Fibroblast of lung (primary cell): Measurements from ENCODE around the gene ADGRV1.

ENCODE experiments used
- EZH2 ChIP-seq: IDR thresholded peaks from 2 replicates; pipeline ENCODE4 v1.5.1; 2012; ENCODE audit warnings: low read length, control low read depth, mild to moderate bottlenecking; ENCODE audit errors: missing control alignments
- TF ChIP-seq, protein P1 (sequence below), 2 donors: IDR thresholded peaks in 1 of 2; conservative IDR thresholded peaks in 1 of 2; 1 replicate in 1 of 2; 2 replicates in 1 of 2; pipeline ENCODE4 v1.5.1; 2011 to 2012; ENCODE audit warnings: low read length in 2 of 2, control low read depth in 1 of 2, inconsistent platforms in 1 of 2, low read depth in 1 of 2, mild to moderate bottlenecking in 1 of 2

DNA sequence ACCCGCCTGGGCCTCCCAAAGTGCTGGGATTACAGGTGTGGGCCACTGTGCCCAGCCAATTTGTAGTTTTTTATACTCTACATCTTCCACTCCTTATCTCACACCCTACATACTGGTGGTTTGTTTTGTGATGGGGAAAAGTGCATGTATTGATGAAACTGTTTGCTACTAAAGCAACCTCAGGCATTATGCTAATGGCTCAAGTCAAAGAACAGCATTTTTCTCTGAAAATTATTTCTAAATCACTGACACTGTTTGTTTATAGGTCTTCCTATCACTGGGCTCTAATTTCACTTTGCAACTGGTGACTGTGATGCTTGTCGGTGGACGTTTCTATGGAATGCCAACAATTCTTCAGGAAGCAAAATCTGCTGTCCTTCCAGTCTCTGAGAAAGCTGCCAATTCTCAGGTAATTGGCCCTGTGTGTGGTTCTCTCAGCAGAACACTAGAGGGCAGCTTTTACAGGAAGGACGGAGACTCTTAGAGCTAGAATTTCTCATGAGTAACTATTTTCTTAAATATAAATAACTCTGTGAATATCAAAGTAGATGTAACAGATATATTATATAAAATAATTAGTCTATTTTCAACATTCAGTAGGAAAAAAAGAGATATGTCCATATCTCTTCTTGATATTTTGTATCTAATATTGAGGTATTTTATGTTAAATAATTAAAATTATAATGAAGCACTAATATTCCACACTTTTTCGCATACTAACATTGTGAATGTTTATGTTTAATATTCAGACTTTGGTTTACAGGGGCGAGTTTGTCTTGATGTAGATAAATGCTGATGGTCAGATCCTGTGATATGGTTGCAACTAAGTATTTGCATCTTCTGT, 244.1 kb downstream of the ADGRV1 start:
- TF ChIP-seq, protein P1, sequence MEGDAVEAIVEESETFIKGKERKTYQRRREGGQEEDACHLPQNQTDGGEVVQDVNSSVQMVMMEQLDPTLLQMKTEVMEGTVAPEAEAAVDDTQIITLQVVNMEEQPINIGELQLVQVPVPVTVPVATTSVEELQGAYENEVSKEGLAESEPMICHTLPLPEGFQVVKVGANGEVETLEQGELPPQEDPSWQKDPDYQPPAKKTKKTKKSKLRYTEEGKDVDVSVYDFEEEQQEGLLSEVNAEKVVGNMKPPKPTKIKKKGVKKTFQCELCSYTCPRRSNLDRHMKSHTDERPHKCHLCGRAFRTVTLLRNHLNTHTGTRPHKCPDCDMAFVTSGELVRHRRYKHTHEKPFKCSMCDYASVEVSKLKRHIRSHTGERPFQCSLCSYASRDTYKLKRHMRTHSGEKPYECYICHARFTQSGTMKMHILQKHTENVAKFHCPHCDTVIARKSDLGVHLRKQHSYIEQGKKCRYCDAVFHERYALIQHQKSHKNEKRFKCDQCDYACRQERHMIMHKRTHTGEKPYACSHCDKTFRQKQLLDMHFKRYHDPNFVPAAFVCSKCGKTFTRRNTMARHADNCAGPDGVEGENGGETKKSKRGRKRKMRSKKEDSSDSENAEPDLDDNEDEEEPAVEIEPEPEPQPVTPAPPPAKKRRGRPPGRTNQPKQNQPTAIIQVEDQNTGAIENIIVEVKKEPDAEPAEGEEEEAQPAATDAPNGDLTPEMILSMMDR (conservative IDR thresholded peaks at IDR 0.05 in 1 of 2, IDR thresholded peaks at IDR 0.05 in 1 of 2; ENCODE audit: low read depth in 1 of 2, low read length in 2 of 2): peak; percentile 77 to 86
- no peak for TF ChIP-seq EZH2
